Esophagus squamous epithelium (tissue), 5 donors: Measurements from ENCODE around the gene CHGA. TPM values are rescaled to one million over a fixed set of nuclear protein-coding genes. Genes with fewer than 3 reads are reported as not detected.

Experiments used
- DNase-seq: peaks from one replicate; lab custom pipeline; 2025; lab: John Stamatoyannopoulos, UW
- H3K27ac ChIP-seq, 4 donors: fragments of 200-600 bp; sonication (generic); one replicate each; pipeline ENCODE4 v1.5.1; 2016 to 2019; ENCODE audit warnings: mild to moderate bottlenecking in 1 of 4
- H3K27me3 ChIP-seq, 4 donors: fragments of 200-600 bp; sonication (generic); 1 replicate in 3 of 4; 2 replicates in 1 of 4; pipeline versions ENCODE4 v1.5.1 to v1.6.0; 2017 to 2021; ENCODE audit warnings: antibody characterized with exemption in 1 of 4
- H3K36me3 ChIP-seq, 3 donors: fragments of 200-600 bp; sonication (generic); one replicate each; pipeline ENCODE4 v1.5.1; 2016 to 2019
- H3K4me1 ChIP-seq, 3 donors: fragments of 200-600 bp; sonication (generic); one replicate each; pipeline ENCODE4 v1.5.1; 2017 to 2019
- H3K4me3 ChIP-seq, 4 donors: fragments of 200-600 bp; sonication (generic); 1 replicate in 3 of 4; 2 replicates in 1 of 4; pipeline ENCODE4 v1.5.1; 2016 to 2019; ENCODE audit warnings: mild to moderate bottlenecking in 2 of 4, moderate library complexity in 1 of 4
- H3K9me3 ChIP-seq, 3 donors: fragments of 200-600 bp; sonication (generic); one replicate each; pipeline ENCODE4 v1.5.1; 2016 to 2019
- POLR2A ChIP-seq, 4 donors: fragments of 450-650 bp; IDR thresholded peaks; one replicate each; pipeline ENCODE4 v1.6.1; 2017; ENCODE audit warnings: antibody characterized with exemption in 4 of 4, mild to moderate bottlenecking in 4 of 4, moderate library complexity in 3 of 4
- WGBS, 2 donors: methylation state at CpG; one replicate each; pipeline ENCODE4 v1.1.5; 2018; 5-methylcytosine and 5-hydroxymethylcytosine counted together
- intact Hi-C: fragments of 100-400 bp; cut with DNase I; formaldehyde crosslinking; loops from one replicate; pipeline ENCODE4 v1.15.0; 2022
- total RNA-seq, 4 donors: library from RNA; depleted of rRNA; stranded (reverse); fragments of >200 nt; gene quantifications; one replicate each; pipeline ENCODE4 v1.1.0, GENCODE V29; 2016
- TF ChIP-seq, protein P1 (sequence below), 6 experiments: fragments of 450-650 bp in 4 of 6; fragments of 200-600 bp in 2 of 6; sonication (generic) in 2 of 6; IDR thresholded peaks; one replicate each; pipeline ENCODE4 v1.5.1; 2016 to 2019; ENCODE audit warnings: antibody characterized with exemption in 6 of 6, mild to moderate bottlenecking in 4 of 6, moderate library complexity in 4 of 6
- donor health status: DM: yes; HTN: yes; CAD: no.

Gene CHGA
- total RNA-seq, 4 donors from 2014 or later = 0.31 TPM; not detected in 3

DNA sequence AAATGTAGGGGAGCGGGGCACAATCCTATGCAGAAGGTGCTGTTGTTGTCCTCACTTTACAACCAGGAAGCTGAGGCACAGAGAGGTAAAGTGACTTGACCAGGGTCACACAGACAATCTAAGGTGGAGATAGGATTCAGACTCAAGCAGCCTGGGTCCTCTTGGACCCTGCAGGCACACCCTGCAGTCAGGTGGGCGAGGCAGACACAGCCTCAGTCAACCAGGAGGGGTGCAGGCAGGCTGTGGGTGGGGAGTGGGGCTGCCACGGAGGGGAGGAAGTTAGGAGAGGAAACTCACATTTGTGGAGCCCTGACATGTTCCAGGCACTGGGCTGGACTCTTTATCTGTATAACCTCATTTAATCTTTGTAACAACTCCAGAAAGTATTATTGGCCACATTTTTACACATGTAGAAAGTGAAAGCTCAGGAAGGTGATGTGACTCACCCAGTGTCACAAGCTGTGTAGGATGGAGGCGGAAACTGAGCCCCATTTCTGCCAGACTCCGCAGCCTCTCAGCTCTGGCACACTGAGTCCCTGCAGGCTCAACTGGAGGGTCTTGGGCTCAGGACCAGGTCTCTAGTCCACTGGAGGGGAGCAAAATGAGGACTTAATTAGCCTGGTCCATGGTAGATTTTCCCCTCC, 24.9 kb upstream of the CHGA start:
- Histone ChIP-seq H3K27ac (no peak overlapping the region), H3K4me1 (no peaks in the 10 kb centered on the region), H3K36me3 (no peaks in the 10 kb centered on the region), H3K4me3 (no peak overlapping the region), H3K9me3 (peaks cover 0 to 17% (median 7%) of the 10 kb centered on the region in 3 donors), H3K27me3 (peaks cover 0 to 50% (median 0%) of the 10 kb centered on the region in 4 donors)
- TF ChIP-seq, protein P1, sequence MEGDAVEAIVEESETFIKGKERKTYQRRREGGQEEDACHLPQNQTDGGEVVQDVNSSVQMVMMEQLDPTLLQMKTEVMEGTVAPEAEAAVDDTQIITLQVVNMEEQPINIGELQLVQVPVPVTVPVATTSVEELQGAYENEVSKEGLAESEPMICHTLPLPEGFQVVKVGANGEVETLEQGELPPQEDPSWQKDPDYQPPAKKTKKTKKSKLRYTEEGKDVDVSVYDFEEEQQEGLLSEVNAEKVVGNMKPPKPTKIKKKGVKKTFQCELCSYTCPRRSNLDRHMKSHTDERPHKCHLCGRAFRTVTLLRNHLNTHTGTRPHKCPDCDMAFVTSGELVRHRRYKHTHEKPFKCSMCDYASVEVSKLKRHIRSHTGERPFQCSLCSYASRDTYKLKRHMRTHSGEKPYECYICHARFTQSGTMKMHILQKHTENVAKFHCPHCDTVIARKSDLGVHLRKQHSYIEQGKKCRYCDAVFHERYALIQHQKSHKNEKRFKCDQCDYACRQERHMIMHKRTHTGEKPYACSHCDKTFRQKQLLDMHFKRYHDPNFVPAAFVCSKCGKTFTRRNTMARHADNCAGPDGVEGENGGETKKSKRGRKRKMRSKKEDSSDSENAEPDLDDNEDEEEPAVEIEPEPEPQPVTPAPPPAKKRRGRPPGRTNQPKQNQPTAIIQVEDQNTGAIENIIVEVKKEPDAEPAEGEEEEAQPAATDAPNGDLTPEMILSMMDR (IDR thresholded peaks at IDR 0.05) = no peak
- 48 to 66% methylated on average over 5 of the region's 5 CpGs for WGBS, 2 donors
- intact Hi-C loops = no loop called here
- DNase-seq = no peak

DNA sequence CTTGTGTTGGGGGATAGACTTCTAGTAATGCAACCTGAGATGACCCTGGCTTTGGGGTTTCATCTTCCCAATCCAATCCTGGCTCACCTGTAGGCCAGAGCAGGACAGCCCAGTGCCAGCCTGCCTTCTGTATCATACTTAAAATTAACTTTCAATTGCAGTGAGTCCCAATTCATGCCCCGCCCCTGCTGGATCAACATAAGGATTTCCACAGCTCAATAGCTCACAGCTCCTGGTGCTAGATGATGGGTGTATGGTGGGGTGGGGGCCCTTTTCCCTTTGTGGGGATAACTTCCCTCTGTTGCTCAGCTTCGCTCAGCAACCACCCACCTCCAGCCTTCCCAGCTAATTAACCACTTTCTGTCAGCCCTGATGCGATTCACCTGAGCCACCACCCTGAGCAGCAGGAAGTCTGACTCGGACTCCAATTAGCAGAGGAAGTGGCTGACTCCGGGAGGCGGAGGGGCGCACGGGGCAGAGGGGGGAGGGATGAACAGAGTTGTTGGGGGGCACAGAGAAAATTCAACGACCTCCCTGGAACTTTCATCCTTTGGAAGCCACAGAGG, 24.3 kb upstream of the CHGA start:
- H3K27me3 ChIP-seq = peaks cover 0 to 56% (median 0%) of the 10 kb centered on the region in 4 donors
- 49 to 61% methylated on average over 7 of the region's 9 CpGs for WGBS, 2 donors
- TF ChIP-seq, protein P1 (IDR thresholded peaks at IDR 0.05) = no peak
- TF ChIP-seq POLR2A (IDR thresholded peaks at IDR 0.05) = no peak
- DNase-seq = no peak
- H3K4me3 ChIP-seq = no peak overlapping the region
- intact Hi-C loops = no loop called here
- peaks cover 0 to 11% (median 1%) of the 10 kb centered on the region in 3 donors for H3K9me3 ChIP-seq
- H3K27ac ChIP-seq = no peak overlapping the region
- H3K4me1 ChIP-seq = no peaks in the 10 kb centered on the region
- no peaks in the 10 kb centered on the region for H3K36me3 ChIP-seq

DNA sequence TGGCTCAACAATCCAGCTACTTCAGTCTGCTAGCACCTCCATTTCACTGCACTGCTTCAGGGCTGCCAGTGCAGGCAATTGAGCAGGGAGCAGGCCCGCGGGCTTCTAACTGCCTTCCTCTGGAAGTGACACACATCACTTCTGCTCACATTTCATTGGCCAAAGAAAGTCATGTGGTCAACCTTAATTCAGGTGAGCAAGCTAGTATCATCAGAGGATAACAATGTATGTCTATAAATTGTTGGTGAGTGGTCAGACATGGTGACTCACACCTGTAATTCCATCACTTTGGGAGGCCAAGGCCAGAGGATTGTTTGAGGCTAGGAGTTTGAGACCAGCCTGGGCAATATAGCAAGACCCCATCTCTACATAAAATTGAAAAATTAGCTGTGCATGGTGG, 22.3 kb upstream of the CHGA start:
- 100% methylated on average over 2 of the region's 2 CpGs; no CpG with 5 or more reads in 1 of the 2 donors for WGBS, 2 donors
- peaks cover 0 to 56% (median 0%) of the 10 kb centered on the region in 4 donors for H3K27me3 ChIP-seq
- H3K9me3 ChIP-seq = no peaks in the 10 kb centered on the region
- intact Hi-C loops = no loop called here
- H3K27ac ChIP-seq = no peak overlapping the region
- DNase-seq = no peak
- no peak overlapping the region for H3K4me3 ChIP-seq
- no peaks in the 10 kb centered on the region for H3K36me3 ChIP-seq
- no peak for TF ChIP-seq POLR2A (IDR thresholded peaks at IDR 0.05)
- TF ChIP-seq, protein P1 (IDR thresholded peaks at IDR 0.05) = no peak
- no peaks in the 10 kb centered on the region for H3K4me1 ChIP-seq

DNA sequence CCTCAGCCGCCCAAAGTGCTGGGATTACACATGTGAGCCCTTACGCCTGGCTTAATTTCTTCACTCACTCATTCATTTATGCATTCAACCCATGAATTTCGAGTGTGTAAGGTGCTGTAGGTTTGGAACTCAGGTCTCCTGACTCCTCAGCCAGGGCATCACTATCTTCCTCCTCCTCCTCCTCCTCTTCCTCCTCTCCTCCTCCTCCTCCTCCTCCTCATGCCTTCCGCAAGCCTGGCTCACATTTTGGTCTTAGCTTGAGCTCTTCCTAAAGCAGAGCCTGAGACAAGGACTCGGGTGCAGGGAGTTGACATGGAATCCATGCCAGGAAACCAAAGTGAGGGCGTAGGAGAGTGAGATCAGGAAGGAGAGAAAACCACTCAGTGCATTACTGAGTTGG, 20.8 kb upstream of the CHGA start:
- Histone ChIP-seq H3K9me3 (no peaks in the 10 kb centered on the region), H3K4me1 (no peaks in the 10 kb centered on the region), H3K27me3 (peaks cover 0 to 55% (median 0%) of the 10 kb centered on the region in 4 donors), H3K27ac (no peak overlapping the region), H3K36me3 (no peaks in the 10 kb centered on the region), H3K4me3 (no peak overlapping the region)
- intact Hi-C loops = no loop called here
- DNase-seq = no peak
- no peak for TF ChIP-seq POLR2A (IDR thresholded peaks at IDR 0.05)
- TF ChIP-seq, protein P1 (IDR thresholded peaks at IDR 0.05) = no peak
- WGBS, 2 donors = 50 to 62% methylated on average over 5 of the region's 6 CpGs

DNA sequence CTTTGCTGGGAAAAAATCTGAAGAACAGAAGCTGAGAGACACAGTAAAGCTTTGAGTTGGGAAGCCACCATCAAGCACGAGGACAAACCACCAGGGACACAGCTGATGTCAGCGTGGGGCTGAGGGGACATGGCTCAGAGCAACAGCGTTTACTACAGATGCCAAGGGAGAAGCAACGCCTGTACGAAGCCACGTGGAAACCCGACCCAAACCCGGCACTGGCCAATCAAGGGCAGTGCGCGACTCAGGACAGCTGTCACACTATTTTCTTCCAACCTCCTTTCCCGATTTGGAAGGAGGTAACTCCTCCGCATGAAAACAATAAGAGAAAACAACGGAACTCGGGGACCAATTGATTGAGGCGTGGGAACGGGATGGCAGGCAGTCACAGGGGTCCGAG, 20.2 kb upstream of the CHGA start:
- no peak overlapping the region for H3K27ac ChIP-seq
- no peaks in the 10 kb centered on the region for H3K36me3 ChIP-seq
- intact Hi-C loops = no loop called here
- no peaks in the 10 kb centered on the region for H3K4me1 ChIP-seq
- peaks cover 0 to 55% (median 0%) of the 10 kb centered on the region in 4 donors for H3K27me3 ChIP-seq
- WGBS, 2 donors = 24 to 26% methylated on average over 17 of the region's 17 CpGs
- no peak for DNase-seq
- H3K9me3 ChIP-seq = no peaks in the 10 kb centered on the region
- TF ChIP-seq POLR2A (IDR thresholded peaks at IDR 0.05) = no peak
- TF ChIP-seq, protein P1 (IDR thresholded peaks at IDR 0.05) = no peak
- H3K4me3 ChIP-seq = no peak overlapping the region
